Ishikawa (cell line): Measurements from ENCODE around the gene ARL2.

ENCODE experiments used
- EP300 ChIP-seq: IDR thresholded peaks from 2 replicates; pipeline ENCODE4 v1.6.1; 2012; ENCODE audit warnings: borderline replicate concordance
- TF ChIP-seq, protein P1 (sequence below): IDR thresholded peaks from 2 replicates; pipeline ENCODE4 v1.6.1; 2012

- TF ChIP-seq, protein P1, sequence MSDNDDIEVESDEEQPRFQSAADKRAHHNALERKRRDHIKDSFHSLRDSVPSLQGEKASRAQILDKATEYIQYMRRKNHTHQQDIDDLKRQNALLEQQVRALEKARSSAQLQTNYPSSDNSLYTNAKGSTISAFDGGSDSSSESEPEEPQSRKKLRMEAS = no peak
- TF ChIP-seq EP300 = no peak
These were observed 11.3 kb upstream of the ARL2 start for GRCh38 chr11:65002706-65003105.
